Ascending aorta (tissue), 2 donors: ENCODE data around the gene CELSR3. TPM values are rescaled to one million over a fixed set of nuclear protein-coding genes. Genes with fewer than 3 reads are reported as not detected.
A peak's percentile ranks its signal among the peaks of the same experiment; 100 is the strongest.

Experiments
- DNase-seq, 2 donors: peaks; one replicate each; pipeline ENCODE4 v3.0.0-alpha.2; 2019; ENCODE audit warnings: low spot score in 2 of 2
- H3K27ac ChIP-seq, 2 donors: fragments of 200-600 bp; sonication (generic); one replicate each; pipeline ENCODE4 v1.5.1; 2016 to 2017; ENCODE audit warnings: mild to moderate bottlenecking in 1 of 2
- H3K27me3 ChIP-seq: fragments of 200-600 bp; sonication (generic); one replicate; pipeline ENCODE4 v1.5.1; 2017
- H3K36me3 ChIP-seq, 2 donors: fragments of 200-600 bp; sonication (generic); one replicate each; pipeline ENCODE4 v1.5.1; 2016
- H3K4me1 ChIP-seq, 2 donors: fragments of 200-600 bp; sonication (generic); one replicate each; pipeline ENCODE4 v1.5.1; 2016 to 2017; ENCODE audit warnings: mild to moderate bottlenecking in 1 of 2
- H3K4me3 ChIP-seq, 2 donors: fragments of 200-600 bp; sonication (generic); one replicate each; pipeline ENCODE4 v1.5.1; 2016 to 2017; ENCODE audit warnings: mild to moderate bottlenecking in 1 of 2
- H3K9me3 ChIP-seq, 2 donors: fragments of 200-600 bp; sonication (generic); one replicate each; pipeline ENCODE4 v1.5.1; 2016
- intact Hi-C: fragments of 100-400 bp; cut with DNase I; formaldehyde crosslinking; loops from one replicate; pipeline ENCODE4 v1.15.1; 2023
- total RNA-seq: library from RNA; depleted of rRNA; stranded (reverse); fragments of >200 nt; gene quantifications from one replicate; pipeline ENCODE4 v1.1.0, GENCODE V29; 2016
- TF ChIP-seq, protein P1 (sequence below), 3 experiments: fragments of 200-600 bp in 2 of 3; fragments of 450-650 bp in 1 of 3; sonication (generic) in 2 of 3; IDR thresholded peaks; one replicate each; pipeline ENCODE4 v1.5.1; 2016 to 2019; ENCODE audit warnings: antibody characterized with exemption in 3 of 3, mild to moderate bottlenecking in 1 of 3, moderate library complexity in 1 of 3

The CELSR3 gene
- total RNA-seq, 1 donor from 2014 or later, result 2.6 TPM

DNA sequence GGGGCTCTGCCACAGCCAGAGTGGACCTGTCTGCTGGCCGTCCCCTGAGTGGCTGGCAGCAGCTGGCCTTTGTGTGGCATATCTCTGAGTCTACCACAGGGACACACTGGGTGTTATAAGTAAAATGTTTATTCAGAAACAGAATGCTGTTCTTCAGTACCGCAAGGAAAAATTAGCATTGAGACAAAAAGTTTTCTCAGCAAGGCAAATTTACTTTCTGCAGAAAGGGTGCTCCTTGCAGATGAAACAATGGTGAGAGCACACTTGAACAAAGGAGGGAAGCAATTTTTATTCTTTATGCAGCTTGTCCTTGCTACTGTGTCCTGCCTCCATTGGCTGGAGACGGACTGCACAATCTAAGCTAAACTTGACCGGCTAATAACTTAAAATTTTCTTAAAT lies 45.1 kb downstream of the CELSR3 start:
- H3K36me3 ChIP-seq, result peaks cover 0 to 10% of the 10 kb centered on the region in 2 donors
- H3K9me3 ChIP-seq, result peaks cover 12 to 21% of the 10 kb centered on the region in 2 donors
- no peak for DNase-seq
- TF ChIP-seq, protein P1, sequence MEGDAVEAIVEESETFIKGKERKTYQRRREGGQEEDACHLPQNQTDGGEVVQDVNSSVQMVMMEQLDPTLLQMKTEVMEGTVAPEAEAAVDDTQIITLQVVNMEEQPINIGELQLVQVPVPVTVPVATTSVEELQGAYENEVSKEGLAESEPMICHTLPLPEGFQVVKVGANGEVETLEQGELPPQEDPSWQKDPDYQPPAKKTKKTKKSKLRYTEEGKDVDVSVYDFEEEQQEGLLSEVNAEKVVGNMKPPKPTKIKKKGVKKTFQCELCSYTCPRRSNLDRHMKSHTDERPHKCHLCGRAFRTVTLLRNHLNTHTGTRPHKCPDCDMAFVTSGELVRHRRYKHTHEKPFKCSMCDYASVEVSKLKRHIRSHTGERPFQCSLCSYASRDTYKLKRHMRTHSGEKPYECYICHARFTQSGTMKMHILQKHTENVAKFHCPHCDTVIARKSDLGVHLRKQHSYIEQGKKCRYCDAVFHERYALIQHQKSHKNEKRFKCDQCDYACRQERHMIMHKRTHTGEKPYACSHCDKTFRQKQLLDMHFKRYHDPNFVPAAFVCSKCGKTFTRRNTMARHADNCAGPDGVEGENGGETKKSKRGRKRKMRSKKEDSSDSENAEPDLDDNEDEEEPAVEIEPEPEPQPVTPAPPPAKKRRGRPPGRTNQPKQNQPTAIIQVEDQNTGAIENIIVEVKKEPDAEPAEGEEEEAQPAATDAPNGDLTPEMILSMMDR (IDR thresholded peaks at IDR 0.05), result no peak
- no peak overlapping the region for H3K4me3 ChIP-seq
- intact Hi-C loops, result no loop called here
- H3K27me3 ChIP-seq, result no peaks in the 10 kb centered on the region
- peaks cover 14 to 25% of the 10 kb centered on the region in 2 donors for H3K4me1 ChIP-seq
- H3K27ac ChIP-seq, result peak overlapping the region; percentile 84 to 87

DNA sequence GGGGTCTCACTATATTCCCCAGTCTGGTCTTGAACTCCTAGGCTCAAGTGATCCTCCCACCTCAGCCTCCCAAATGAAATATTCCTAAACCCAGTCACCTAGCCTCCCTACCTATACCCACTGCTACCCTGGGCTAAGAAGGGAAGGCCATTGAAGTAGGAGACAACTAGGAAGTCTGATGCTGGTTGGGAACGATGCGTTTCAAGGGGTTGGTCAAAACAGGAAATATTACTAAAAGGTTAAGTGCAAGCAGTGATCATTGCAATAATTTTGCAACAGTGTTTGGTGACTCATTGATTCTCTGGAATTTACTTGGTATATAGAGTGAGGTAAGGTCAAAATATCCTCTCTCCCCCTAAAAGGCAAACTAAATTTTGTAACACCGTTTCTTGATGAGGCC lies 48.6 kb downstream of the CELSR3 start:
- H3K27ac ChIP-seq, result no peak overlapping the region
- no peak for DNase-seq

DNA sequence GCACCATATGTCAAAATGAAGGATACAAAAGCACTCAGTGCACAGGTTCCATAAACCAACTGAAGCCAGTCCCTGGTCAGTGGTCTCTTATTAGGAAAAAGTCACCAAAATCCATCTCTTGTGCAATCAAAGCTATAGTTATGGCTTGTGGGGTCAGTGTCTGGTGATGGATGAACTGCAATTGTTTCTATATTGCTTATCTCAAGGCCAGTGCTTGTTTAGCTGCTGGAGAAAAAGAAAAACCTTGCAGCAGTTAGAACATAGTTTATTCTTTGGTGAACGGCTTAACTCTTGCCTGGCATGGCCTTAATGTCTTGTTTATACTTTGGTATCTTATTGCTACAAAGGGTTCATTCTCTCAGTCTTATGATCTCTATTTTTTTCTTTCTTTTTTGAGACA lies 50.4 kb downstream of the CELSR3 start:
- Histone ChIP-seq H3K4me3 (no peak overlapping the region), H3K4me1 (peaks cover 5 to 13% of the 10 kb centered on the region in 2 donors), H3K9me3 (peaks cover 5 to 13% of the 10 kb centered on the region in 2 donors), H3K27me3 (no peaks in the 10 kb centered on the region), H3K27ac (no peak overlapping the region), H3K36me3 (no peaks in the 10 kb centered on the region)
- no peak for DNase-seq
- TF ChIP-seq, protein P1 (IDR thresholded peaks at IDR 0.05), result no peak
- intact Hi-C loops, result no loop called here

More for the DNA sequence above, 48.6 kb downstream of the CELSR3 start:
- no peaks in the 10 kb centered on the region for H3K27me3 ChIP-seq
- H3K4me1 ChIP-seq, result peaks cover 0 to 9% of the 10 kb centered on the region in 2 donors
- intact Hi-C loops, result no loop called here
- H3K9me3 ChIP-seq, result peaks cover 12 to 21% of the 10 kb centered on the region in 2 donors
- H3K4me3 ChIP-seq, result no peak overlapping the region
- TF ChIP-seq, protein P1 (IDR thresholded peaks at IDR 0.05), result no peak
- no peaks in the 10 kb centered on the region for H3K36me3 ChIP-seq

DNA sequence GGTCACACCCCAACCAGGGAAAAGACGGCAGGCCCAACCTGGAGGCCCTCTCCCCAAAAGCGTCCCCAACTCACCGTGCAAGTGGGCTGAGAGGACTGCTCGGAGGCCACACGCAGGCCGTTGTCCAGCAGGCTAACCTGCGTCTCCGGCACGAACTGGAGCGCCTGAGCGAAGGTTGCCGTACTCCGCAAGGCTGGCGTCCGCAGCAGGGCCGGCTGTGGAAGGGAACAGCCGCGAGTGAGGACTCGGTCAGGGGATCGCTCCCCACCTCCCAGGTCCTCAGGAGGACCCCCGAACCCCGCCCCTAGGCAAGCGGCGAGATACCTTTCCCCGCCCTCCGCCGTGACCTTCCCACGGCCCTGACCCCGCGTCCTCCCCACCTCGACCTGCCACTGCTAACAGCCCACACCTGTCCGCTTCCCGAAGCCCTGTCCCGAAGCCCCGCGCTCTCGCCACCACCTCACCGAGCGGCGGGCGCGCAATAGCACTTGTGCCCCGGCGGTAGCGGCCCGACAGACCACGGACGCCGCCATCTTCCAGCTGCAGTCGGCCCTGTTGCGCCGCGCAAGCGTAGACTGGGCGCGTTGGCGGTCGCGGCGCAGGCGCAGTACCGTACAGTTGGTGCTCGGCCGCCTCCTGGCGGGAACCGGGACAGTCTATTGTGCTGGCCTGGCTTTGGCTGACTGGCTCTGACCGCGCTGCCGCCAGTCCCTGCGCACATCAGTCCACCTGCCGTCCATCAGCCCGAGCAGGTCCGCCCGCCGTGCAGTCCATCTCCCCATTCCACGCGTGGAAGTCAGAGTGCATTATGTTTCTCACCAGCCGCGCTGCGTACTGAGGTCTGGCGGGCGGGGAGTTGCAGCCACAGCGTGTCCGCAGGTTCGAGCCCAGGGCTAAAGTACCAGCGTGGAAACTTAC lies 53.3 kb downstream of the CELSR3 start, which contains the start of gene UQCRC1:
Gene UQCRC1 (minus strand): TSS at position 559 of the 918 bp plus-strand sequence. CDS start 26 bp downstream, at position 533.
- TF ChIP-seq, protein P1 (IDR thresholded peaks at IDR 0.05), result peak; percentile 81 to 95 (median 86)
- intact Hi-C loops, result loop anchor here (1.0 to 2.0 kb wide), 3 partner anchors 26 to 53 kb away; partner anchors contain the start of genes PFKFB4 and SLC26A6
- H3K9me3 ChIP-seq, result no peaks in the 10 kb centered on the region
- H3K4me3 ChIP-seq, result peak within 1 kb of the TSS; percentile 65 to 92
- DNase-seq, result peak; percentile 67 to 96
- H3K27ac ChIP-seq, result peak within 1 kb of the TSS; percentile 80 to 84
- H3K27me3 ChIP-seq, result no peaks in the 10 kb centered on the region
- H3K36me3 ChIP-seq, result peaks cover 16 to 20% of the 10 kb centered on the region in 2 donors
- H3K4me1 ChIP-seq, result peaks cover 5 to 15% of the 10 kb centered on the region in 2 donors

DNA sequence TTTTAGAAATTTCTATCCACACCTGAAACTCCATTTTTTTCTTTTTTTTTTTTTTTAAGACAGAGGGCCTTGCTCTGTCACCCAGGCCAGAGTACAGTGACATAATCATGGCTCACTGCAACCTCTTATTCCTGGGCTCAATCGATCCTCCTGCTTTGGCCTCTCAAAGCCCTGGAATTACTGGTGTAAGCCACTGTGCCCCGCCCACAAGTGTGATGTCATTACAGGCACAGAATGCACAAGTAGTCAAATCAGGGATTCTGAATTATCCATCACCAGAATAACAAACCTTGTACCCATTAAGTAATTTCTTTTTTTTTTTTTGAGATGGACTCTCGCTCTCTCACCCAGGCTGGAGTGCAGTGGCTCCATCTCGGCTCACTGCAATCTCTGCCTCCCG lies 55.2 kb downstream of the CELSR3 start:
- H3K36me3 ChIP-seq, result peaks cover 35 to 38% of the 10 kb centered on the region in 2 donors
- intact Hi-C loops, result no loop called here
- TF ChIP-seq, protein P1 (IDR thresholded peaks at IDR 0.05), result no peak

More for the DNA sequence above, 55.2 kb downstream of the CELSR3 start:
- peak overlapping the region in 1 of 2 donors; percentile 92 for H3K4me3 ChIP-seq
- peaks cover 5 to 15% of the 10 kb centered on the region in 2 donors for H3K4me1 ChIP-seq
- H3K27me3 ChIP-seq, result no peaks in the 10 kb centered on the region
- no peaks in the 10 kb centered on the region for H3K9me3 ChIP-seq
- no peak for DNase-seq
- H3K27ac ChIP-seq, result no peak overlapping the region
